Osteocyte (in vitro differentiated cells): Measurements from ENCODE around the gene ZAR1L. TPM values are rescaled to one million over a fixed set of nuclear protein-coding genes. Genes with fewer than 3 reads are reported as not detected.

ENCODE experiments used
- DNase-seq: peaks from one replicate; pipeline ENCODE4 v3.0.0; 2021; ENCODE audit warnings: mixed read lengths; ENCODE audit not compliant: unreplicated experiment; ENCODE audit errors: extremely low spot score
- H3K27ac Mint-ChIP-seq: one replicate; pipeline ENCODE4 v1.8.0; 2021; ENCODE audit warnings: mild to moderate bottlenecking, mixed read lengths; ENCODE audit not compliant: unreplicated experiment
- H3K27me3 Mint-ChIP-seq: one replicate; pipeline ENCODE4 v1.8.0; 2021; ENCODE audit warnings: mixed read lengths; ENCODE audit not compliant: unreplicated experiment
- H3K36me3 Mint-ChIP-seq: one replicate; pipeline ENCODE4 v1.8.0; 2021; ENCODE audit warnings: mixed read lengths; ENCODE audit not compliant: unreplicated experiment
- H3K4me1 Mint-ChIP-seq: one replicate; pipeline ENCODE4 v1.8.0; 2021; ENCODE audit warnings: mixed read lengths; ENCODE audit not compliant: unreplicated experiment
- H3K4me3 Mint-ChIP-seq: one replicate; pipeline ENCODE4 v1.8.0; 2021; ENCODE audit warnings: mild to moderate bottlenecking, moderate library complexity, mixed read lengths; ENCODE audit not compliant: unreplicated experiment
- H3K9me3 Mint-ChIP-seq: one replicate; pipeline ENCODE4 v1.8.0; 2021; ENCODE audit warnings: mixed read lengths; ENCODE audit not compliant: unreplicated experiment
- CTCF ChIP-seq: fragments of 200-600 bp; sonication (generic); IDR thresholded peaks from 2 replicates; pipeline ENCODE4 v1.5.0; 2021; ENCODE audit warnings: antibody characterized with exemption, mild to moderate bottlenecking, moderate library complexity
- total RNA-seq: library from RNA; stranded (reverse); gene quantifications from 2 replicates; pipeline ENCODE4 v1.2.1, GENCODE V29; 2021

ZAR1L gene
- total RNA-seq, 1 donor from 2014 or later, result not detected

DNA sequence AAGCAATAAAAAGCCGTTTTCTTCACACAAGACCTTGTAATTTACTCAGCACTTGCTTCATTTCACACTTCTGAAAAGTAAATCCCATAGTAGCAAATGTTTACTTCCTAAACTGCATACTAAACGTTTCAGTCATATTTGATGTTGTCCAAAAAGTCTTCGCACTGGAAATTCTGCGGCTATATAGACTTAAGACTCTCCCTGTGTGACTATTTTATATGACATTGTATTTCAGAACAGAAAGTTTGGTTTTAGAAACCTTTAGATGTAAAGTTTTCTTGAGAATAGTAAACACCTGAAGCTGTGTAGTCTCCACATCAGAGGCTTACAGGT, 29.6 kb downstream of the ZAR1L start:
- peak overlapping the region; percentile 90 for H3K27ac Mint-ChIP-seq
- H3K4me3 Mint-ChIP-seq, result no peak overlapping the region
- peaks cover 29% of the 10 kb centered on the region for H3K4me1 Mint-ChIP-seq
- H3K36me3 Mint-ChIP-seq, result no peaks in the 10 kb centered on the region
- TF ChIP-seq CTCF, result no peak
- H3K27me3 Mint-ChIP-seq, result no peaks in the 10 kb centered on the region
- no peak for DNase-seq
- H3K9me3 Mint-ChIP-seq, result no peaks in the 10 kb centered on the region

- no peak for DNase-seq
Measured at GRCh38 chr13:32284927-32285632, 30.1 kb downstream of the ZAR1L start.

GRCh38 chr13:32282096-32282711, 33.0 kb downstream of the ZAR1L start:
- no peak for TF ChIP-seq CTCF
- peaks cover 26% of the 10 kb centered on the region for H3K4me1 Mint-ChIP-seq
- H3K27me3 Mint-ChIP-seq, result no peaks in the 10 kb centered on the region
- H3K4me3 Mint-ChIP-seq, result no peak overlapping the region
- H3K36me3 Mint-ChIP-seq, result no peaks in the 10 kb centered on the region
- H3K27ac Mint-ChIP-seq, result no peak overlapping the region
- DNase-seq, result no peak
- H3K9me3 Mint-ChIP-seq, result no peaks in the 10 kb centered on the region

More at GRCh38 chr13:32284927-32285632, 30.1 kb downstream of the ZAR1L start:
- Mint-ChIP-seq H3K27me3 (no peaks in the 10 kb centered on the region), H3K27ac (peak overlapping the region; percentile 90), H3K4me3 (peak overlapping the region; percentile 62), H3K4me1 (peaks cover 29% of the 10 kb centered on the region), H3K36me3 (no peaks in the 10 kb centered on the region), H3K9me3 (no peaks in the 10 kb centered on the region)
- no peak for TF ChIP-seq CTCF

GRCh38 chr13:32281096-32281495, 34.1 kb downstream of the ZAR1L start:
- Mint-ChIP-seq H3K36me3 (no peaks in the 10 kb centered on the region), H3K27me3 (no peaks in the 10 kb centered on the region), H3K4me3 (no peak overlapping the region), H3K9me3 (no peaks in the 10 kb centered on the region), H3K27ac (no peak overlapping the region), H3K4me1 (peaks cover 23% of the 10 kb centered on the region)
- no peak for DNase-seq
- TF ChIP-seq CTCF, result no peak

- no peak overlapping the region for H3K4me3 Mint-ChIP-seq
- no peaks in the 10 kb centered on the region for H3K27me3 Mint-ChIP-seq
- H3K27ac Mint-ChIP-seq, result no peak overlapping the region
- DNase-seq, result no peak
- peaks cover 2% of the 10 kb centered on the region for H3K4me1 Mint-ChIP-seq
- no peak for TF ChIP-seq CTCF
- no peaks in the 10 kb centered on the region for H3K36me3 Mint-ChIP-seq
- no peaks in the 10 kb centered on the region for H3K9me3 Mint-ChIP-seq
Measured at GRCh38 chr13:32278426-32278825, 36.7 kb downstream of the ZAR1L start.
